ENCODE measurements around the gene ARHGAP15. TPM values are rescaled to one million over a fixed set of nuclear protein-coding genes. Genes with fewer than 3 reads are reported as not detected.

Gene ARHGAP15
- total RNA-seq, 1 experiment from 2014 or later, result not detected

GRCh38 chr2:143515318-143515717 is 386.1 kb downstream of the ARHGAP15 start:
- intact Hi-C loops (cut with micrococcal nuclease; ENCODE audit: unreplicated experiment), result no loop called here

GRCh38 chr2:143519521-143519920 is 390.3 kb downstream of the ARHGAP15 start:
- Histone ChIP-seq H3F3A (ENCODE audit: insufficient read depth, low read depth) (no peaks in the 10 kb centered on the region), H3K4me2 (no peak overlapping the region), H3K27ac (no peak overlapping the region), H3K9me2 (ENCODE audit: insufficient read depth) (no peaks in the 10 kb centered on the region), H3K36me3 (ENCODE audit: low read depth) (no peaks in the 10 kb centered on the region), H3K4me1 (replicated peaks; ENCODE audit: insufficient read depth) (no peaks in the 10 kb centered on the region), H3K27me3 (ENCODE audit: insufficient read depth, low read depth) (no peaks in the 10 kb centered on the region), H2AFZ (no peak overlapping the region), H3K4me3 (no peak overlapping the region), H3K9me3 (ENCODE audit: insufficient read depth, low read depth) (no peaks in the 10 kb centered on the region), H3K79me2 (ENCODE audit: low read depth) (no peaks in the 10 kb centered on the region), H4K20me1 (ENCODE audit: insufficient read depth) (no peaks in the 10 kb centered on the region)
- intact Hi-C loops (cut with micrococcal nuclease; ENCODE audit: unreplicated experiment), result no loop called here
- no peak for DNase-seq
- ChIA-PET POLR2A (ENCODE audit: unreplicated experiment) (no interaction called here), CTCF (no interaction called here)
- TF ChIP-seq EZH2 (IDR thresholded peaks at IDR 0.05; ENCODE audit: low read depth), result no peak
- no peak for TF ChIP-seq CTCF (conservative IDR thresholded peaks at IDR 0.05)
- BruUV-seq (replicated peaks), result no TSS peak

More at GRCh38 chr2:143515318-143515717, 386.1 kb downstream of the ARHGAP15 start:
- Histone ChIP-seq H3K79me2 (ENCODE audit: low read depth) (no peaks in the 10 kb centered on the region), H3K4me3 (no peak overlapping the region), H3K27me3 (ENCODE audit: insufficient read depth, low read depth) (no peaks in the 10 kb centered on the region), H3F3A (ENCODE audit: insufficient read depth, low read depth) (no peaks in the 10 kb centered on the region), H3K4me2 (no peak overlapping the region), H4K20me1 (ENCODE audit: insufficient read depth) (no peaks in the 10 kb centered on the region), H3K4me1 (replicated peaks; ENCODE audit: insufficient read depth) (no peaks in the 10 kb centered on the region), H3K36me3 (ENCODE audit: low read depth) (no peaks in the 10 kb centered on the region), H2AFZ (no peak overlapping the region), H3K27ac (no peak overlapping the region), H3K9me2 (ENCODE audit: insufficient read depth) (no peaks in the 10 kb centered on the region), H3K9me3 (ENCODE audit: insufficient read depth, low read depth) (no peaks in the 10 kb centered on the region)
- ChIA-PET CTCF (no interaction called here), POLR2A (ENCODE audit: unreplicated experiment) (no interaction called here)
- DNase-seq, result no peak
- BruUV-seq (replicated peaks), result no TSS peak
- TF ChIP-seq CTCF (conservative IDR thresholded peaks at IDR 0.05) (no peak), EZH2 (IDR thresholded peaks at IDR 0.05; ENCODE audit: low read depth) (no peak)

- Histone ChIP-seq H3K4me1 (replicated peaks; ENCODE audit: insufficient read depth) (no peaks in the 10 kb centered on the region), H3F3A (ENCODE audit: insufficient read depth, low read depth) (no peaks in the 10 kb centered on the region), H3K9me3 (ENCODE audit: insufficient read depth, low read depth) (no peaks in the 10 kb centered on the region), H3K27me3 (ENCODE audit: insufficient read depth, low read depth) (no peaks in the 10 kb centered on the region), H2AFZ (no peak overlapping the region), H3K4me3 (no peak overlapping the region), H4K20me1 (ENCODE audit: insufficient read depth) (no peaks in the 10 kb centered on the region), H3K79me2 (ENCODE audit: low read depth) (no peaks in the 10 kb centered on the region), H3K4me2 (no peak overlapping the region), H3K27ac (no peak overlapping the region), H3K36me3 (ENCODE audit: low read depth) (no peaks in the 10 kb centered on the region), H3K9me2 (ENCODE audit: insufficient read depth) (no peaks in the 10 kb centered on the region)
- CTCF ChIA-PET, result no interaction called here
- DNase-seq, result no peak
- POLR2A ChIA-PET (ENCODE audit: unreplicated experiment), result no interaction called here
- BruUV-seq (replicated peaks), result no TSS peak
- intact Hi-C loops (cut with micrococcal nuclease; ENCODE audit: unreplicated experiment), result no loop called here
- TF ChIP-seq EZH2 (IDR thresholded peaks at IDR 0.05; ENCODE audit: low read depth) (no peak), CTCF (conservative IDR thresholded peaks at IDR 0.05) (no peak)
Measured at GRCh38 chr2:143521396-143521795, 392.2 kb downstream of the ARHGAP15 start.
